ENCODE data around the gene HOXA4. TPM values are rescaled to one million over a fixed set of nuclear protein-coding genes. Genes with fewer than 3 reads are reported as not detected.

The HOXA4 gene
- total RNA-seq, 1 donor from 2014 or later, result 0.31 TPM

- peaks cover 29% of the 10 kb centered on the region for H3K4me1 Mint-ChIP-seq (ENCODE audit: unreplicated experiment)
- H3K36me3 Mint-ChIP-seq (ENCODE audit: low read depth, unreplicated experiment), result peaks cover 3% of the 10 kb centered on the region
- peaks cover 56% of the 10 kb centered on the region for H3K27me3 Mint-ChIP-seq (ENCODE audit: unreplicated experiment)
- DNase-seq (ENCODE audit: low spot score), result no peak
- no peaks in the 10 kb centered on the region for H3K9me3 Mint-ChIP-seq (ENCODE audit: unreplicated experiment)
- peak within 1 kb of the TSS; percentile 67 for H3K27ac Mint-ChIP-seq (ENCODE audit: unreplicated experiment)
- peak within 1 kb of the TSS; percentile 73 for H3K4me3 Mint-ChIP-seq (ENCODE audit: unreplicated experiment)
- TF ChIP-seq, protein P1, sequence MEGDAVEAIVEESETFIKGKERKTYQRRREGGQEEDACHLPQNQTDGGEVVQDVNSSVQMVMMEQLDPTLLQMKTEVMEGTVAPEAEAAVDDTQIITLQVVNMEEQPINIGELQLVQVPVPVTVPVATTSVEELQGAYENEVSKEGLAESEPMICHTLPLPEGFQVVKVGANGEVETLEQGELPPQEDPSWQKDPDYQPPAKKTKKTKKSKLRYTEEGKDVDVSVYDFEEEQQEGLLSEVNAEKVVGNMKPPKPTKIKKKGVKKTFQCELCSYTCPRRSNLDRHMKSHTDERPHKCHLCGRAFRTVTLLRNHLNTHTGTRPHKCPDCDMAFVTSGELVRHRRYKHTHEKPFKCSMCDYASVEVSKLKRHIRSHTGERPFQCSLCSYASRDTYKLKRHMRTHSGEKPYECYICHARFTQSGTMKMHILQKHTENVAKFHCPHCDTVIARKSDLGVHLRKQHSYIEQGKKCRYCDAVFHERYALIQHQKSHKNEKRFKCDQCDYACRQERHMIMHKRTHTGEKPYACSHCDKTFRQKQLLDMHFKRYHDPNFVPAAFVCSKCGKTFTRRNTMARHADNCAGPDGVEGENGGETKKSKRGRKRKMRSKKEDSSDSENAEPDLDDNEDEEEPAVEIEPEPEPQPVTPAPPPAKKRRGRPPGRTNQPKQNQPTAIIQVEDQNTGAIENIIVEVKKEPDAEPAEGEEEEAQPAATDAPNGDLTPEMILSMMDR (IDR thresholded peaks at IDR 0.05; ENCODE audit: unreplicated experiment), result no peak
Observed at GRCh38 chr7:27151931-27152815, 21.6 kb upstream of the HOXA4 start, which contains the start of gene HOXA3. Gene HOXA3, minus strand, starts transcription at chr7:27152583. Its CDS starts 41,943 bp downstream, at chr7:27110640.

- peaks cover 2% of the 10 kb centered on the region for H3K36me3 Mint-ChIP-seq (ENCODE audit: low read depth, unreplicated experiment)
- no peaks in the 10 kb centered on the region for H3K9me3 Mint-ChIP-seq (ENCODE audit: unreplicated experiment)
- peaks cover 60% of the 10 kb centered on the region for H3K27me3 Mint-ChIP-seq (ENCODE audit: unreplicated experiment)
- H3K4me3 Mint-ChIP-seq (ENCODE audit: unreplicated experiment), result peak overlapping the region; percentile 73
- no peak for DNase-seq (ENCODE audit: low spot score)
- H3K4me1 Mint-ChIP-seq (ENCODE audit: unreplicated experiment), result peaks cover 29% of the 10 kb centered on the region
- TF ChIP-seq, protein P1 (IDR thresholded peaks at IDR 0.05; ENCODE audit: unreplicated experiment), result no peak
- peak overlapping the region; percentile 67 for H3K27ac Mint-ChIP-seq (ENCODE audit: unreplicated experiment)
Observed at GRCh38 chr7:27151341-27151930, 20.9 kb upstream of the HOXA4 start.

GRCh38 chr7:27150568-27151340 lies 20.2 kb upstream of the HOXA4 start:
- Mint-ChIP-seq H3K9me3 (ENCODE audit: unreplicated experiment) (no peaks in the 10 kb centered on the region), H3K36me3 (ENCODE audit: low read depth, unreplicated experiment) (peaks cover 4% of the 10 kb centered on the region)

DNA sequence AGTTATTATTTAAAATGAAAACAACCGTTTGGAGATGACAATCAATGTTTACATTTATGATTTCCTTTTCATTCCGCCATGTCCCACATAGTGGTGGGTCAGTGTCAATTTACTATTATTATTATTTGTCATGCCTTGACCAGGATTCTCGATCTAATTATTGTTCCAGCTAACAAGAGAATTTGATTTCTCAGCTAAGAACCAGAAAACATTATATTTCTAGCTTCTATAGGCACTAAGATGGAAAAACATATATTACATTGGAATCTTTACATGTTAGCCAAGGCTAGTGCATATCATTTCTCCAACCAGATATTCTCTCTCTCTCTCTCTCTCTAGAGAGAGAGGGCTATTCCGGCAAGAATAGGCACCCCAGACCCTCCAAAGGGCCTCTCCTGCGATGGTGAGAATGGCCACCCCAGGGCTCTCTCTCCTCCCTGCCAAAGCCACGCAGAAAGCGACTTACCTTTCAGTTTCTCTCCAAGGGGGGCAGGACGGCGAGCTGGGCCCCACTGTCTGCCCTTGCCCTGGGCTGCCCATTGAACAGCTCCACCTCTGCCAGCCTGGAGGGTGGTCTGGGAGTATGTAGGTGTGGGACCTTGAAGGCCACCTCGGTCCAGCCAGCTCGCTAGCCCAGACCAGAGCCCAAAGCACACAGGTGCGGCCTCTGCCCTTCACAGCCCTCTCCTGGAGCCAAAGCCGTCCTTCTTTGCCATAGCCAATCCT lies 19.4 kb upstream of the HOXA4 start:
- peaks cover 4% of the 10 kb centered on the region for H3K36me3 Mint-ChIP-seq (ENCODE audit: low read depth, unreplicated experiment)
- H3K4me3 Mint-ChIP-seq (ENCODE audit: unreplicated experiment), result no peak overlapping the region
- H3K27ac Mint-ChIP-seq (ENCODE audit: unreplicated experiment), result no peak overlapping the region
- TF ChIP-seq, protein P1 (IDR thresholded peaks at IDR 0.05; ENCODE audit: unreplicated experiment), result no peak
- peaks cover 23% of the 10 kb centered on the region for H3K4me1 Mint-ChIP-seq (ENCODE audit: unreplicated experiment)
- DNase-seq (ENCODE audit: low spot score), result no peak
- H3K9me3 Mint-ChIP-seq (ENCODE audit: unreplicated experiment), result no peaks in the 10 kb centered on the region
- peaks cover 61% of the 10 kb centered on the region for H3K27me3 Mint-ChIP-seq (ENCODE audit: unreplicated experiment)

More at GRCh38 chr7:27150568-27151340, 20.2 kb upstream of the HOXA4 start:
- Mint-ChIP-seq H3K27me3 (ENCODE audit: unreplicated experiment) (peaks cover 64% of the 10 kb centered on the region), H3K4me1 (ENCODE audit: unreplicated experiment) (peaks cover 27% of the 10 kb centered on the region), H3K27ac (ENCODE audit: unreplicated experiment) (no peak overlapping the region), H3K4me3 (ENCODE audit: unreplicated experiment) (peak overlapping the region; percentile 73)
- TF ChIP-seq, protein P1 (IDR thresholded peaks at IDR 0.05; ENCODE audit: unreplicated experiment), result peak; percentile 77
- peak; percentile 84 for DNase-seq (ENCODE audit: low spot score)
